ENCODE results near the gene HCFC1.

The HCFC1 gene

DNA sequence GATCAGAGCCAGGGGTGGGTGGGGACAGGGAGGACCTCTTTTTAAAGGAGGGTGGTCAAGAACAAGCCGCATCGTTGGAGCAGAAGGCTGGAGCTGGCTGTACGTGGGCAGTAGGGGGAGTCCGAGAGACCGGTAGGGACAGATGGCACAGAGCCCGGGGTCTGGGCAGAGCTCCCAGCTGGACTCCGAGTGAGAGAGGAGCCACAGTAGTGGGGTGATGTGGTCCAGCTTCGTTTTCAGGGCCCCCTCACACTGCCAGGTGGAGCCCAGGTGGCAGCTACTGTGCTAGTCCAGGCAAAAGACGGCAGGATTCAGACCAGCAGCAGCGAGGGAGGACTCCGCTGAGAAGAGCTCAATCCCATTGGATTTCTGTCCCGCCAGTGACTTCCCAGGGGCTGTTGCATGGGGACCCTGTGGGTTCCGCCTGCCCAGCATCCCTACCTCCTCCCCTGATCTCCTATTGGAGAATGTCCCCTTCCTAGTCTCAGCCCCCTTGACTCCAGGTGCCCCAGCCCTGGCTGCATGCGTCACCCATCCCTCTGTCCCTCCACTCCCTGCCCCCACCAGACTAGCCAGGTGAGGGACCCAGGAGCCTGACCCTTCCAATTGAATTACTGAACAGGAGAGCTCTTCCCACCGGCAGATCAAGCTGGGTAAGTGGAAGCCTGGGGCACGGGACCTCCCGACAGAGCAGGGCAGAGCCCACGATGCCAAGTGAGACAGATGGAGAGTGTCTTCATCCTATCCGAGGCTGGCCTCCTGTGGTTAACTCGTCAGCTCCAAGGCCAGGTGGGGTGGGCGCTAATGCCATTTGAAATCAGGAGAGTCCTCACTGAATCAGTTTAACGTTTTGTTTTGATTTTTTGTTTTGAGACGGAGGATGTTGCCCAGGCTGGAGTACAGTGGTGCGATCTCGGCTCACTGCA lies 48.4 kb downstream of the HCFC1 start:
- DNase-seq: peak in 1 of 3 experiments; percentile 33

GRCh38 chrX:153921511-153922446 lies 49.8 kb downstream of the HCFC1 start:
- DNase-seq: peak in 2 of 3 experiments; percentile 56 to 67

DNA sequence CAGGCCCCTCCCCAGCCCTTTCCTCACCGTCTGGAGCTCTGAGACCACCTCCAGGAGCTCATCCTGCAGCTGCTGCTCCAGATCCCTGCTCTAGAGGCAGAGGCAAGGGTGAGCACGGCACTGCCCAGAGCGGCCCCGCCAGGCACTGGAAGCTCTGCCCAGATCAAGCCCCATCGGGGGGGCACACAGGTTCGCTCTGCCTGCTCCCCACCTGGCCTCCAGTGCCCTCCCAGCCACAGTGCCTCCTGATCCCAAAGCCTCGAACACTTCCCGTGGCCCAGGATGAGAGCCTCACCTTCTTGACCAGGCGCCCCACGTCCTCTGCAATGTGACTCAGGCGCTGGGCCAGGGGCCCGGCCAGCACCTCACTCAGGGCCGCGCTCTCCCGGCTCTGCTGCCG lies 50.5 kb downstream of the HCFC1 start:
- DNase-seq: no peak

GRCh38 chrX:153920546-153920945 lies 51.1 kb downstream of the HCFC1 start:
- no peak for DNase-seq

- DNase-seq: no peak
These were observed 52.3 kb downstream of the HCFC1 start for GRCh38 chrX:153919281-153919680.

DNA sequence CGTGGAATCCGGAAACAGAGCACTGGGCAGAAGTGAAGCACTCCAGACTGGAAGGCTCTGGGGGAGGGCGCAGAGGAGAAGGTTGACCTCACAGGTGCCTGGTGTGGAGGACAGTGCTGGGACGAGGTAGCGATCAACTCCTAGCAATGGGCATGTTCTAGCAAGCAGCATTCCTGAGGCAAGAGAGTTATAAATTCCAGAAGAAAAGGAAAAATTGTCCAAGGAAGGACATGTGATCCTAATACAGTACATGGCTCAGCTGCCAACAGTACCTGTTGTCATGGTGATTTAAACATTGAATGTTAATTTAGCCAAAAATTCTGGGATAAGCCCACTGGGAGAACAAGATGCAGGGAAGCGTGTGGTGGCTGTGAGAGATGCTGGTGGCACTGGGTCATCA lies 53.7 kb downstream of the HCFC1 start:
- DNase-seq: no peak

GRCh38 chrX:153913701-153914100 lies 57.9 kb downstream of the HCFC1 start:
- no peak for DNase-seq

DNA sequence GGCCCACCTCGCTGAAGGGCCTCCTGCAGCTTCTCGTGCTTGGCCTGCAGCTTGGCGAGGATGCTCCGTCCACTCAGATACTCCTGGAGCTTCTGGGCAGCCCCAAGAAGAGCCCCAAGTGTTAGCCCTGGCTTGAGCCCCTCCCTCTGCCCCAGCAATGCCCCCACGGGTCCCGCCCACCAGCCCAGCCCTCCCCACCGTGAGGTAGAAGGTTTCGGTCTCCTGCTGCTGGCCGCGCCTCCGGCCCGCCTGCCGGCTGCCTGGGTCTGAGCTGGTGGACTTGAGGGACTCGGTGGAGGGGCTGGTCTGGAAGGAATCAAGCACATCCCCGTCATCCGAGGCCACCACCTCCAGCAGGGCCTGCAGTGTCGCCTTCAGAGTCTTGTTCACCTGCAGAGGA lies 58.4 kb downstream of the HCFC1 start:
- DNase-seq: no peak

DNA sequence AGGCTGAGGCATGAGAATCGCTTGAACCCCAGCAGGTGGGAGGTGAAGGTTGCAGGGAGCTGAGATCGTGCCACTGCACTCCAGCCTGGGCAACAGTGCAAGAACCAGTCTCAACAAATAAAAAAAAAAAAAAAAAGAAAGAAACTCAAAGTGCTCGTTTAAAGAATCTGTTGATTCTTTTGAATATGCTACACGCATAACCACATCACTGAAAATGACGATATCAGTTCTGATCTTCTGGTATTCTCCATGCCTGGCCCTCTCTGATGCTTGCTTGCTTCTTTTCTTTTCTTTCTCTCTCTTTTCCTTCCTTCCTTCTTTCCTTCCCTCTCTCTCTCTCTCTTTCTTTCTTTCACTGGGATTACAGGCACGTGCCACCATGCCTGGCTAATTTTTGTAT lies 59.8 kb downstream of the HCFC1 start:
- no peak for DNase-seq

DNA sequence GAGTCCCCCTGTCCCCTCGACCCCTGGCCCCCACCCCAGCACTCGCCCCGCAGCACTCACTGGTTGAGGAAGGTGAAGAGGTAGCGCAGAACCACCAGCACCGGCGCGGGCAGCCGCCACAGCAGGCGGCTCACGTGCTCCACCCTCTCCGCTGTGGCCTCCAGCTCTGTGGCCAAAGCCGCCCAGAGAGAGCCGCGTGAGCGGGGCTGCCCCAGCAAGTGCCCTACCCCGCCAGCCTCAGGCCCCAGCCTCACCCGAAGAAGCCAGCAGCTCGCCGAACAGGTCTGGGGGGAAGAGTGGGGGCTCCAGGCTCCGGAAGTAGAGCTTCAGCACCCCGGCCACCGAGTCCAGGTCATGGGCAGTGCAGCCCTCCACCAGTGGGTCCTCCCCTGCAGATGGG lies 61.2 kb downstream of the HCFC1 start:
- no peak for DNase-seq

DNA sequence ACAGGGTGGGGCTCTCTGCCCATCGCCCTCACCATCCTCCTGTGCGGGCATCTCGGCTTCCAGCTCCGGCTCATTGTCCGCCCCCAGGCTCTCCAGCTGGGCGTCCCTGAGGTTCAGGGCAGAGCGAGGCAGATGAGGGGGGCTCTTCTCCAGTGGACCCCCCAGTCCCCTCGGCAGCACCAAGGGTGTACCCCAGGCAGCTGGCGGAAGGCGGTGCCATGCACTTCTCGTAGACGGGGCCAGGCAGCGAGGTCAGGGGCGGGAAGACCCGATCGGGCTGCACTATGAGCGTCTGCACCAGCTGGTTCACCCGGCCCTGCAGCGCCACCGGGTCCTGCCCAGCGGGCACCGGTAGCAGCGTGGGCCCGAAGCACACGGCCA lies 61.6 kb downstream of the HCFC1 start:
- DNase-seq: no peak

DNA sequence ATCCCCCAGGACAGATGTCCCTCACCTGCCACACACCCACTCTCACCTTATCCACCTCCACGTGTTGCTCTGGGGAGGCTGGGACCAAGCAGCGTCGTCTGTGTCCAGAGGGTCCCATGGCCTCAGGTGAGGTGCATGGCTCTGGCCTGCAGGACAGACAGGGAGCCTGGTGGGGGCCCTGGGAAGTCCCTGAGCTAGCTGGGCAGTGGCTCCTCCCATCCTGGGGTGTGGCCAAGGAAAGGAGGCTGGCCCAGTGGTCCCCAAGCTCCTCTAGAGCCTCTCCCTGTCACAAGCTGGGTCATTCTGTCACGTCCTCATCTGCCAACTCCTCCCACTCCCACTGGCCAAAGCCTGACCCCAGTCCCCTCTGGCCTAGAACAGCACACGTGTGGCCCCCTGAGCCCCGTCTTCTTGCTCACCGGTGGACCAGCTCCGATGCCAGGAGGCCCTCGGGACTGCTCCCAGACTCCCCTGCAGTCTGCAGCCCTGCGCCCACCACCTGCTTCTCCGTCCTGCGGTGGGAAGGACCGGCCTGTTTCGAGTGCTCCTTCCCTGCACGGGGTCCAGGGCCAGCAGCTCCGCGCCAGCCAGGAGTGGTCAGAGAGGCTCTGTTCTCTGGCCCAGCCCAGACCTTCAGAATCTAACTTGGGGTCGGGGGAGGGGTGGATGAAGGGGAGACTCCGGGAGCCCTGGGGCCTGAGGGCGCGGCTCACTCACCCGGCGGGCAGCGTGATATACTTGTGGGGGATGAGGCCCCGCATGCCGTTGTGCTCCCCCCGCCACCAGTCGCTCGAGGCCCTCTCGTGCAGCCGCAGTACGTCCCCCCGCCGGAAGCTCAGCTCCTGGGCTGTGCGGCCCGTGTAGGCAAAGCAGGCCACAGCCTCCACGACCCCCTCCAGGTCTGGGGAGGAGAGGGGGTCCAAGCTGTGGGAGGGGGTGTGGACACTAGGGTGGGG lies 62.3 kb downstream of the HCFC1 start:
- peak in 1 of 3 experiments; percentile 34 for DNase-seq

DNA sequence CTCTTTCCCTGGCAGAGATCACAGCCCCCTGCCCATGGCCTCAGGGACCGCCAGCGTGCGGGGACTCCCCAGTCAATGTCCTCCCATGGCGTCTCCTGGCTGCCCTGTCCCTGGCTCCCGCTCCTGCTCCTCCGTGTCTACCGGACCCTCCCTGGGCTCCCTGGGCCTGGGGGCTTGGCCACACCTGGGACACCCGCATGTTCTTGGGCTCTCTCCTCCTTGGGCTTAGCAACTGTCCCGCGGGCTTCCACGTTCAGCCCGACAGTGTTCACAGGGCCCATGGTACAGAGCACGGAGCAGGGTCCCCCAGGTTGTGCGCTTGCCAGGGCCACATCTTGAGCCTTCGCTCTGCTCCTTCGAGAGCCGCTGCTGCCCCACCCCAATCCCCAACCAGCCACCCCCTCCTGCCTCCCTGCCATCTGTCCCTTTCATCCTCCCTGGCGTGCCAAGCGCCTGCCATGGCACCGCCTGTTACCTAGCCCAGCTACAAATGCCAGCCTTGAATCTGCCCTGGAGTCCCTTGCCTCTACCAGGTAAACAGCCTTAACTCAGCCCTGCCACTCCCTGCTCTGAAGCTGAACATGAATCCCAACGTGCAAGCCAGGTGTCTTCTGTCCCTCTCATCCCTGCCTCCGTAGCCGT lies 63.3 kb downstream of the HCFC1 start:
- no peak for DNase-seq

DNA sequence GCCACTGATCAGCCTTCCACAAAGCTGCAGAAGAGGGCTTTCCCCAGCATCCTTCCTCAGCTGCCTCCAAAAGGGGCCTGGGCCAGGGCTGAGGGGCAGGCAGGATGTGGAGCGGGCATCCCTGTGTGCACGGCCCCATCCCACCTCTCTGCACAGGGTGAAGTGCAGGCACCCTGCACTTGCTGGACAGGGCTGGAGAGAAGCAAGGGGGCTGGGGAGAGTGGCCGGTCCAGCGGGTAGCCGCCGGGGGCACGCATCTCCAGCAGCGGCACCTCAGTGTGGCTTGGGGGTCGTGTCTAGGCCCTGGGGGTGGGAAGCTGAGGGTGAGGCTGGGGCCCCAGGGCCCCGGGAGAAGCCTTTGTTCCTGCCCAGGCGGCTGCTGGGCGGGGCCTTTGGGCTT lies 64.2 kb downstream of the HCFC1 start:
- DNase-seq: no peak

- DNase-seq: no peak
These were observed 65.3 kb downstream of the HCFC1 start for GRCh38 chrX:153906126-153906917.

GRCh38 chrX:153905481-153906095 lies 66.0 kb downstream of the HCFC1 start:
- no peak for DNase-seq

DNA sequence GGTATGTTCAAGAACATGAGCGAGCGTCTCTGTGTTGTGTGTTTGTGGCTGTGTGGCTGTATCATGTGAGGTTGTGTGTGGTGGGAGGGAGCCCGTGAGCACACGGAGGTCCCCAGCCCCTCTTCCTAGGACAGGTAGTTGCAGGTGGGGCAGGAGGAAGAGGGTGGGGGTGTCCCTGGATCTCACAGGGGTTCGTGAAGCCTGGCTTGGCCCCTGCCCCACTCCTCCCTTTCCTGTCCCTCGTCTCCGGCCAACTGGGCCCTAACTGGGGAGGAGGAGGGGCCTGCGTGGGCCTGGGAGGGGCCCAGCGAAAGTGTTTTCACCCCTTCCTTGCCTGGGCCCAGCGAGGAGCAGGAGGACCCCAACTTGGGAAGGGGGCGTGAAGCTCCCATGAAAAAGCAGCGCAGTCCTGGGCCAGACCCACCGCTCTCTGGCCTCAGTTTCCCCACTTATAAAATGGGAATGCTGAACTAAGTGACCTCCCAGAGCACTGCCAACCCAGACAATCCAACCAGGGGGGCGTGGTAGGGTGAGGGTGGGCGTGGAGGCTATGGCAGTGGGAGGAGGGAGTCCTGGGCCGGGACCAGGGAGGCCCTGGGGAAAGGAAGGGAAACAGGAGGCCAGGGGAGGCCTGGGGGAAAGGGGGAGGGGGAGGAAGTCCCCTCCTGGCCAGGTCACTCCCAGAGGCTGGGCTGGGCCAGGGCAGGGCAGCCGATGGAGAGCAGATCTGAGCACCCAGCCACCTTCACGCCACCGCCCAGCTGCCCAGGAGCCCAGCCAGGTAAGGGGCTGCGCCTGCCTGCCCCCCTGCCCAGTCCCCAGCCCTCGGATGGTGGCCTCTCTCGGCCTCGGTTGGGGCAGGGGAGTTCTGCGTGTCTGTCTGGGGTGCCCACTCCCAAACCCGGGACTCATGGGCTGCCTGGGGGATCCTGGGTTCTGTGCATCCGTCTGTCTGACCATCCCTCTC lies 67.3 kb downstream of the HCFC1 start, which contains the start of gene AVPR2:
AVPR2 (plus strand) TSS at position 683 of the 967 bp plus-strand sequence. CDS start 473 bp downstream, outside the sequence.
- DNase-seq: no peak

GRCh38 chrX:153903238-153903980 lies 68.2 kb downstream of the HCFC1 start:
- no peak for DNase-seq

- no peak for DNase-seq
These were observed 69.2 kb downstream of the HCFC1 start for GRCh38 chrX:153902385-153902784.
